GM12892 (cell line): ENCODE measurements around the gene CCR8.

Source experiments
- POLR2A ChIP-seq: IDR thresholded peaks from 2 replicates; pipeline ENCODE4 v1.6.1; 2011; ENCODE audit warnings: low read depth, low read length, control low read depth
- POLR2AphosphoS5 ChIP-seq: IDR thresholded peaks from 2 replicates; pipeline ENCODE4 v1.6.1; 2011; ENCODE audit warnings: low read depth, low read length, control low read depth

DNA sequence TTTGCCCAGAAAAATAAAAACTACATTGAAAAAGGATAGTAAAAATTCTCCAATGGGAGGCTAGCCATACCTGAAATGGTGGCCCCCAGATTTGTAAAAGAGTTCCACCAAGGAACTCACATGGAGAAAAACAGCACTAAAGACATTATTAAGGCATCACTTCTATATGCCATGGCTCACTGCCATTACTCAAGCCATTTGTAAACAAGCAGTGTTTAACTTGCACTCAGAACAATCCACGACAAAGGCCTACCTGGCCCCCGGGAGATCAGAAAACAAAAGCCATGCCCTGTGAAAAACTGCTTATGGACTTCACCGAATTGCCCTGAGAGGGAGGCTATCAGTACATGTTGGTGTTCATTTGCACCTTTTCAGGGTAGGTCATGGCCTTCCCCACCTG lies 19.6 kb downstream of the CCR8 start:
- TF ChIP-seq POLR2A (no peak), POLR2AphosphoS5 (no peak)
